OCI-LY7 (cell line): ENCODE data around the gene TTLL1. TPM values are rescaled to one million over a fixed set of nuclear protein-coding genes. Genes with fewer than 3 reads are reported as not detected.
"Not testable (repeated sequence)": the region's sequence is repeated elsewhere in the genome, so short reads cannot be mapped to it uniquely, and the experiment has no call there.

Experiments
- BruUV-seq: library from RNA; stranded (reverse); fragments of 400-500 nt; replicated peaks from 2 replicates; lab custom pipeline; 2021; lab: Mats Ljungman, UMichigan
- CTCF ChIA-PET: fragments of 300-600 bp; sonication (Branson Sonifier 250); formaldehyde crosslinking; loops from one replicate; lab custom pipeline; 2022; ENCODE audit warnings: antibody characterized with exemption; ENCODE audit not compliant: unreplicated experiment; lab: Charles Lee
- POLR2A ChIA-PET: fragments of 300-600 bp; sonication (Branson Sonifier 250); formaldehyde crosslinking; loops from one replicate; lab custom pipeline; 2022; ENCODE audit warnings: antibody characterized with exemption; lab: Charles Lee
- DNase-seq: peaks from one replicate; pipeline ENCODE4 v3.0.0-alpha.2; 2015; ENCODE audit warnings: low spot score
- H2AFZ ChIP-seq: fragments of 200-600 bp; sonication (generic), shearing (Covaris generic); 2 replicates; pipeline ENCODE4 v1.6.1; 2014; ENCODE audit warnings: mild to moderate bottlenecking, antibody characterized with exemption, low read length, moderate library complexity
- H3K27ac ChIP-seq: fragments of 200-600 bp; sonication (generic); 2 replicates; pipeline ENCODE4 v1.5.1; 2014; ENCODE audit warnings: mixed run types, low read depth, mild to moderate bottlenecking, moderate library complexity, low read length, inconsistent platforms; ENCODE audit not compliant: poor library complexity, severe bottlenecking
- H3K36me3 ChIP-seq: fragments of 200-600 bp; sonication (generic); 2 replicates; pipeline ENCODE4 v1.6.1; 2014; ENCODE audit warnings: mild to moderate bottlenecking, antibody characterized with exemption, low read length, moderate library complexity, mixed read lengths; ENCODE audit not compliant: insufficient read depth
- H3K4me1 ChIP-seq: fragments of 200-600 bp; sonication (generic); 2 replicates; pipeline ENCODE4 v1.5.1; 2014; ENCODE audit warnings: mild to moderate bottlenecking, low read length; ENCODE audit not compliant: insufficient read depth, poor library complexity, severe bottlenecking
- H3K4me2 ChIP-seq: fragments of 200-600 bp; sonication (generic); 2 replicates; pipeline ENCODE4 v1.6.1; 2014; ENCODE audit warnings: mild to moderate bottlenecking, low read length
- H3K4me3 ChIP-seq: fragments of 200-600 bp; sonication (generic); 2 replicates; pipeline ENCODE4 v1.5.1; 2014; ENCODE audit warnings: mild to moderate bottlenecking, low read depth, low read length; ENCODE audit not compliant: poor library complexity, severe bottlenecking
- H3K79me2 ChIP-seq: fragments of 200-600 bp; sonication (generic); 2 replicates; pipeline ENCODE4 v1.6.1; 2016; ENCODE audit warnings: low read depth, mild to moderate bottlenecking, low read length, moderate library complexity, mixed read lengths; ENCODE audit not compliant: insufficient read depth
- H3K9me2 ChIP-seq: fragments of 200-600 bp; sonication (generic); 2 replicates; pipeline ENCODE4 v1.6.1; 2016; ENCODE audit warnings: mild to moderate bottlenecking, low read length, mixed read lengths; ENCODE audit not compliant: insufficient read depth
- H3K9me3 ChIP-seq: fragments of 200-600 bp; sonication (generic); 2 replicates; pipeline ENCODE4 v1.6.1; 2014; ENCODE audit warnings: mild to moderate bottlenecking, mixed run types, low read length, mixed read lengths
- H4K20me1 ChIP-seq: fragments of 200-600 bp; sonication (generic); 2 replicates; pipeline ENCODE4 v1.6.1; 2014; ENCODE audit warnings: mild to moderate bottlenecking, antibody characterized with exemption, low read length, moderate library complexity, mixed read lengths; ENCODE audit not compliant: insufficient read depth
- CTCF ChIP-seq: fragments of 200-600 bp; sonication (generic); conservative IDR thresholded peaks from 2 replicates; pipeline ENCODE4 v1.5.1; 2014; ENCODE audit warnings: mild to moderate bottlenecking, antibody characterized with exemption, low read length, moderate library complexity, mixed read lengths
- EZH2phosphoT487 ChIP-seq: fragments of 200-600 bp; sonication (generic); IDR thresholded peaks from 2 replicates; pipeline ENCODE4 v1.6.1; 2018; ENCODE audit warnings: low read depth, borderline replicate concordance, mild to moderate bottlenecking, mixed run types, antibody characterized with exemption, low read length, moderate library complexity, mixed read lengths
- intact Hi-C: fragments of 100-400 bp; cut with micrococcal nuclease; formaldehyde crosslinking; loops from one replicate; pipeline ENCODE4 v1.10.0; 2022; ENCODE audit not compliant: unreplicated experiment
- total RNA-seq, 2 experiments: library from RNA; depleted of rRNA in 1 of 2; stranded (reverse); fragments of >200 nt in 1 of 2; shearing (Covaris generic) in 1 of 2; gene quantifications; 2 replicates each; pipeline ENCODE4 v1.2.3, GENCODE V29; 2014 to 2022

Gene TTLL1
- total RNA-seq, 2 experiments from 2014 or later: 5.8 to 7.1 TPM

DNA sequence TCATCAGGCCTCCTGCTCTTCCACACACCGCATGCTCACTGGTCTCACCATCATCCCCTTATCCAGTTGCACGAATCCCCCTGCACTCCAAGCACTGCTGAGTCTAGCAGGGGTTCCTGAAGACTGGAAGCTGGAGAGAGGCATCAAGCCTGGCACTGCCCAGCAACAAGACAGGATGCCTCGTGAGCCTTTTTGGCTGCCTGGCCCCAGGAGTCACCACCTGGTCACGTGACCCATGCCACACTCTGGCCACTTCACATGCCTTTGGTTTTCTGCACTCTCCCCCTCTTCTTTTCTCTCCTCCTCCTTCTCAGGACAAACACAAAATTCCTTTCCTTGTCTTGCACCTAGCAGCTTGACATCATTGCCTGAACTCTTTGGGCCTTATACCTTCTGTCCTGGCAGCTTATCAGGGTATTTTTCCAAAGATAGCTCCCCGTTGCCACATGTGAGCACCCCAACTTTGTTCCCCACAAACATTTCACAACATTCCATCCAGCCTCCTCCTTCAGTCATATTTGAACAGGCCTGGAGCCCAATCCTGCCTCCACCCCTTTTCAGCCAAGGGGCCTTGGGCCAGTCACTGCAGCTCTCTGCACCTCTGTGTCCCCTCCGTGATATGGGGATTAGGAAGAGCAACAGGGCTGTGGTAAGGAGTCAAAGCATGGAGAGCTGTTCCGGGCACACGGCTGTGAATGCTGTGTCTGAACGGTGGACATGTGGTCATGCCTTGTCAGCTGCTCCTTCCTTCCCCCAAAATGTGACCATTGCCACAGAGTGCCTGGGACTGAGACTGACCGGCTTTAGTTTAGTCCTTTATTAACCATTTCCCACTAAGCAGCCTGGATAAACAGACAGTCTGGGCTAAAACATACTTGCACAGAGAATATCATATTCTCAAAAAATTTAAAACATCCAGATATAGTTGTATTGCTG, 71.4 kb downstream of the TTLL1 start:
- Histone ChIP-seq H3K79me2 (peaks cover 17% of the 10 kb centered on the region; the same call in 1 of the 2 replicates), H4K20me1 (no peaks in the 10 kb centered on the region), H3K9me3 (no peaks in the 10 kb centered on the region), H3K27ac (no peak overlapping the region), H3K4me3 (no peak overlapping the region), H3K9me2 (no peaks in the 10 kb centered on the region), H3K36me3 (no peaks in the 10 kb centered on the region), H2AFZ (no peak overlapping the region), H3K4me2 (no peak overlapping the region), H3K4me1 (peaks cover 14% of the 10 kb centered on the region)
- no TSS peak for BruUV-seq
- DNase-seq: no peak
- TF ChIP-seq EZH2phosphoT487: no peak
- no peak for TF ChIP-seq CTCF
- intact Hi-C loops: no loop called here
- POLR2A ChIA-PET: no interaction called here
- CTCF ChIA-PET: no interaction called here

- H3K9me3 ChIP-seq, POLR2A ChIA-PET, DNase-seq, H3K36me3 ChIP-seq, BruUV-seq, CTCF ChIA-PET, H4K20me1 ChIP-seq, H3K27ac ChIP-seq, H3K9me2 ChIP-seq, intact Hi-C loops, H3K4me3 ChIP-seq: not testable (repeated sequence)
- peaks cover 28% of the 10 kb centered on the region for H3K79me2 ChIP-seq
- peaks cover 14% of the 10 kb centered on the region for H3K4me1 ChIP-seq
- H3K4me2 ChIP-seq: peak overlapping the region; percentile 86
- peak overlapping the region; percentile 73; the same call in 1 of the 2 replicates for H2AFZ ChIP-seq
Observed at GRCh38 chr22:43016150-43016549, 73.0 kb downstream of the TTLL1 start.

DNA sequence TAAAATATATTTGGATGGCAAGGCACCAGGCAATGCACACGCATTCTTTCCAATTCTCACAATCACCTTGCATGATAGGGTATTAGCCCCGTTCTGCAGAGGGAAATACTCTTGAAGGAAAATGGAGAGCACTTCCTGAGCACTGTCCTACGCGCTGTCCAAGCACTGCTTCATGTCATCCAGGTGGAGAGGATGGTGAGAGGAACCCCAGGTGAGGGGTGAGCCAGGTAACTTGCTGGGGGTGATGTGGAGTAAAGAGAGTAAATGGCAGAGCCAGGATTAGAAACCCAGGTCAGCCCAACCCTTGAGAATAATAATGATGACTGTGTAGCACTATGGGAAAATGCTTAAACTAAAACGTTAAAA, 73.5 kb downstream of the TTLL1 start:
- Histone ChIP-seq H3K9me2 (no peaks in the 10 kb centered on the region), H3K4me2 (peak overlapping the region; percentile 86), H3K4me3 (peak overlapping the region; percentile 94), H3K79me2 (peaks cover 33% of the 10 kb centered on the region), H3K27ac (no peak overlapping the region), H3K9me3 (no peaks in the 10 kb centered on the region), H3K36me3 (no peaks in the 10 kb centered on the region), H3K4me1 (peaks cover 14% of the 10 kb centered on the region), H2AFZ (peak overlapping the region; percentile 73), H4K20me1 (no peaks in the 10 kb centered on the region)
- ChIA-PET POLR2A (interaction anchor here (0.6 to 1.0 kb wide), 4 partner anchors 14 to 148 kb away, joined by 3 to 4 read pairs (median 4); no protein-coding TSS in a partner anchor), CTCF (interaction anchor here (0.6 kb wide), 1 partner anchor 287 kb away, joined by 3 read pairs; no protein-coding TSS in a partner anchor)
- no TSS peak for BruUV-seq
- TF ChIP-seq CTCF: no peak
- no peak for TF ChIP-seq EZH2phosphoT487
- DNase-seq: no peak
- intact Hi-C loops: no loop called here
